ENCODE measurements around the gene PRPSAP2.

GRCh38 chr17:18977021-18977420 is 119.1 kb downstream of the PRPSAP2 start:
- no peak for TF ChIP-seq GATA3 (IDR thresholded peaks at IDR 0.05; ENCODE audit: low read depth, low read length)
- no peak for TF ChIP-seq GATA2 (IDR thresholded peaks at IDR 0.05; ENCODE audit: low read depth, low read length)
